Mucosa of descending colon (tissue), 3 donors: ENCODE results near the gene AGPAT3. TPM values are rescaled to one million over a fixed set of nuclear protein-coding genes. Genes with fewer than 3 reads are reported as not detected.

ENCODE experiments used
- ATAC-seq: fragments of 200-7000 bp; cut with Tn5 transposase; one replicate; pipeline ENCODE4 v1.9.1; 2020; ENCODE audit warnings: mild to moderate bottlenecking, moderate library complexity
- DNase-seq, 3 donors: peaks; one replicate each; pipeline ENCODE4 v3.0.0-alpha.2; 2020
- H3K36me3 ChIP-seq: fragments of 200-600 bp; one replicate; pipeline ENCODE4 v1.8.0; 2021; ENCODE audit warnings: low read depth, mild to moderate bottlenecking
- H3K4me1 ChIP-seq: fragments of 200-600 bp; one replicate; pipeline ENCODE4 v1.8.0; 2021; ENCODE audit warnings: low read depth, mild to moderate bottlenecking
- H3K4me3 ChIP-seq: fragments of 200-600 bp; one replicate; pipeline ENCODE4 v1.8.0; 2021; ENCODE audit warnings: mild to moderate bottlenecking
- H3K9me3 ChIP-seq: fragments of 200-600 bp; one replicate; pipeline ENCODE4 v1.8.0; 2021; ENCODE audit warnings: mild to moderate bottlenecking
- intact Hi-C, 2 donors: fragments of 100-400 bp; cut with DNase I in 1 of 2; cut with micrococcal nuclease in 1 of 2; formaldehyde crosslinking; loops; one replicate each; pipeline versions ENCODE4 v1.11.0 to v1.11.1; 2022; cut with DNase I, micrococcal nuclease
- total RNA-seq, 3 donors: library from RNA; stranded (reverse); fragmentation: NEBNext Ultra II Directional in 2 of 3; extraction: Animal tissue kit (Norgen Biotek cat#: 25700) in 2 of 3; gene quantifications; one replicate each; pipeline versions ENCODE4 v1.2.1 to v1.2.4, GENCODE V29; 2021 to 2023
- TF ChIP-seq, protein P1 (sequence below): fragments of 200-600 bp; IDR thresholded peaks from one replicate; pipeline ENCODE4 v1.8.0; 2022; ENCODE audit warnings: antibody characterized with exemption, mild to moderate bottlenecking
- donor health status: DM: no; HTN: no; CAD: no; lungs with moderate emphysema.
- donor health status: DM: no; HTN: no; CAD: no.
- donor health status: DM: no; HTN: yes; CAD: no.

AGPAT3 gene
- total RNA-seq, 3 donors from 2014 or later, result 77.7 to 120 (median 97.7) TPM

DNA sequence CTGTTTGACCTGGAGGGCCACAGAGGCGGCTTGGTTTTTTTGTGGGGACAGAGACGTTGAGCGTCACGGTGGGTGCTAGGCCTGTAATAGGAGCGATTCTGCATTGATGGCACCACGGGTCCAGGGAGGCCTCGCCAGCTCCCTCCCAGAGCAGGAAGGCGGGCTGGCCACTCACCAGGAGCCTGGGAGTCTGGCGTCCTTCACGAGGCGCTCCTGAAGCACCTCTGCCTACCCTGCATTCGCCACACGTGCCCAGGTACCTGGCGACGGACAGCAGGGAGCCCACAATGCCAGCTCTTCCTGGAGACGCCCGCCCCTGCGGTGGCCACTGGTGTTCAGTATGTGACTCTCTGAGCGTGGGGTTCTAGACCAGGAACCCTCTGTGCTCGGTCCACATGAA is 77.2 kb downstream of the AGPAT3 start:
- H3K4me1 ChIP-seq, result no peaks in the 10 kb centered on the region
- H3K9me3 ChIP-seq, result no peaks in the 10 kb centered on the region
- no peak for ATAC-seq
- DNase-seq, result peak in 2 of 3 donors; percentile 19 to 27
- no peaks in the 10 kb centered on the region for H3K36me3 ChIP-seq
- intact Hi-C loops, result no loop called here
- no peak overlapping the region for H3K4me3 ChIP-seq
- TF ChIP-seq, protein P1, sequence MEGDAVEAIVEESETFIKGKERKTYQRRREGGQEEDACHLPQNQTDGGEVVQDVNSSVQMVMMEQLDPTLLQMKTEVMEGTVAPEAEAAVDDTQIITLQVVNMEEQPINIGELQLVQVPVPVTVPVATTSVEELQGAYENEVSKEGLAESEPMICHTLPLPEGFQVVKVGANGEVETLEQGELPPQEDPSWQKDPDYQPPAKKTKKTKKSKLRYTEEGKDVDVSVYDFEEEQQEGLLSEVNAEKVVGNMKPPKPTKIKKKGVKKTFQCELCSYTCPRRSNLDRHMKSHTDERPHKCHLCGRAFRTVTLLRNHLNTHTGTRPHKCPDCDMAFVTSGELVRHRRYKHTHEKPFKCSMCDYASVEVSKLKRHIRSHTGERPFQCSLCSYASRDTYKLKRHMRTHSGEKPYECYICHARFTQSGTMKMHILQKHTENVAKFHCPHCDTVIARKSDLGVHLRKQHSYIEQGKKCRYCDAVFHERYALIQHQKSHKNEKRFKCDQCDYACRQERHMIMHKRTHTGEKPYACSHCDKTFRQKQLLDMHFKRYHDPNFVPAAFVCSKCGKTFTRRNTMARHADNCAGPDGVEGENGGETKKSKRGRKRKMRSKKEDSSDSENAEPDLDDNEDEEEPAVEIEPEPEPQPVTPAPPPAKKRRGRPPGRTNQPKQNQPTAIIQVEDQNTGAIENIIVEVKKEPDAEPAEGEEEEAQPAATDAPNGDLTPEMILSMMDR, result no peak

DNA sequence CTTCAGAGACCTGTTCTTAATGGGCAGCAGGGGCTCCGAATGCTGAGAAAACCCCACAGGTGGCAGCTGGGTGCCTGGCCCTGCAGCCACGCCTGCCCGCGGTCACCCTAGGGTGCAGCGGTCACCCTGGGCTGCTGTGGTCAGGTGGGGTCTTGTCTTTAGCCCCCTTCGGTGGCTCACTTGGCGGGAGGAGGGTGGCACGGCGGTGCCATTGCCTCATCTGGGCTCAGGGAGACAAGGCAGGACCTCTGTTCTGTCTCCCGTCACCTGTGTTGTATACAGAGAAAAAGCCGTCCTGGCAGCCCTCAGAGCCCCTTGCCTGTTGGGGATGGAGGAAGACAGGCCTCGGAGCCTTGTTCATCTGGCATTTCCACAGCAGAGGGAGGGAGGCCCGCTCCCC is 77.6 kb downstream of the AGPAT3 start:
- DNase-seq (peak in 1 of 3 donors; percentile 22), ATAC-seq (no peak)
- H3K4me1 ChIP-seq, result no peaks in the 10 kb centered on the region
- TF ChIP-seq, protein P1, result no peak
- intact Hi-C loops, result no loop called here
- no peak overlapping the region for H3K4me3 ChIP-seq
- no peaks in the 10 kb centered on the region for H3K36me3 ChIP-seq
- no peaks in the 10 kb centered on the region for H3K9me3 ChIP-seq

DNA sequence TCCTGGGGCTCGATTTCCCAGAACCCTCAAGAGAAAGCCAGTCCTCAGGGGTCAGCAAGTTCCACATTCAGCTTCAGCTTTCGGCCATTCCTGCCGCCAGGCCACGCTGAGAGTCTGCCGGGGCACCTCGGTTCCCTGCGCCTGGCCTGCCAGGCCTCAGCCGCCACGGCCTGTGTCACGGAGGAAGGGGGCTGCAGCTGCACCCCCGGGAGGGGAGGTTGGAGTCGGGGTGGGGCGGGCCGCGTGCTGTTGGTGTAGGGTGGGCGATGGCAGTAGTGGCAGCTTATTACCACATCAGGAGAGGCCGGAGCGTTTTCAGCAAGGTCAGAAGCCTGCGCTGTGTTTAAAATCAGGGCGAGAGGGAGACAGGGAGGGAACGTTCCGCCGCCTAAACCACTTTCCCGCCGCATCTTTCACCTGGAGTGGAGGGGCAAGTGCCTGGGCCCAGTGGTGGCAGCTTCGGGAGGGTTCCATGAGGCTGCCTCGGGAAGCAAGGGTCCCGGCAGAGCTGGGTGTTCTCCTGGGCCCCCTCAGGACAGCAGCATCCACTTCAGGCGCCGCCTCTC is 78.6 kb downstream of the AGPAT3 start:
- Histone ChIP-seq H3K9me3 (peaks cover 2% of the 10 kb centered on the region), H3K4me1 (no peaks in the 10 kb centered on the region), H3K4me3 (no peak overlapping the region), H3K36me3 (no peaks in the 10 kb centered on the region)
- intact Hi-C loops, result no loop called here
- TF ChIP-seq, protein P1, result no peak
- DNase-seq (peak in 2 of 3 donors; percentile 18 to 44), ATAC-seq (no peak)

DNA sequence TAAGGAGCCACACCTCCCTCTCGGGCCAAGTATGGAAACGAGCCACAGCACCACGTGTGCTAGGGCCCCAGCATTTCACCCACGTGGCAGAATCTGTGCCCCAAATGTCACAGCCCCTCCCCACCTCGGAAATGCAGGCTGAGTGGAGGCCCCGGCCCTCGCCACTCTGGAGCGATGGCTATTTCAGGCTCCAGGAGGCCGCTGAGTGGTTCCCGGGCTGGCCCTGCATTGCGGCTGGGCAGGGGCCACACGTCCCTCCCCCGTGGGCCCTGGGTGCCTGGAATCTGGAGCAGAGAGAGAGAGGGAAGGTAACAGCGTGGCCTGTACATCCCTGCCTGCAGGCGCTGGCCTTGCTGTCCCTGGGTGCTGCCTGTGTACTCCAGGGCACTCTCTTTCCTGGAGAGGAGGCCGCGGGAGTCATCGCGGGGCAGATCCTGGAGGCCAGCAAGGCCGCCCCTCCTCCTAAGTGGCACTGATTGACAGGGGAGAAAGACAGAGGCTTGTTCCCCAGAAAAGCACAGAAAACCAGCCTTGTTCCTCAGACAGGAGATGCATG is 79.1 kb downstream of the AGPAT3 start:
- Histone ChIP-seq H3K9me3 (peaks cover 8% of the 10 kb centered on the region), H3K36me3 (no peaks in the 10 kb centered on the region), H3K4me3 (no peak overlapping the region), H3K4me1 (no peaks in the 10 kb centered on the region)
- ATAC-seq (no peak), DNase-seq (peak in 1 of 3 donors; percentile 27)
- intact Hi-C loops, result no loop called here
- TF ChIP-seq, protein P1, result no peak

DNA sequence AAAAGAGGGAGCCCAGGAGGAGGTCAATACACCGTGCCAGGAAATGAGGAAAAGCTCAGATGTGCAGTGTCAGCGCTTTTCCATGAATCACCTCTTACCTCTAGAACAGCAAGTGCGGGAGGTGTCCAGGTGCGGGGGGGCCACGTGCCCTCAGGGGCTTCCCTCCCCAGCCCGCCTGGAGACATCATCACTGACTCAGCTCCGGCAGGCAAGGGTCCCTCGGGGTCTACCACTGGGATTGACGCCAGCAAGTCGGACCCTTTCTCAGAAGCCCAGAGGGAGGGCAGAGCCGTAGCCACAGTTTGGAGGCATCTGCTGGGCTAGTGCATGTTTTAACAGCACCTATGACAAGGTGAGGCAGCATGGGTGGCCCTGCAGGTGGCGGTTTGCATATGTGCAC is 79.7 kb downstream of the AGPAT3 start:
- TF ChIP-seq, protein P1, result no peak
- intact Hi-C loops, result no loop called here
- Histone ChIP-seq H3K9me3 (peaks cover 9% of the 10 kb centered on the region), H3K4me3 (no peak overlapping the region), H3K4me1 (no peaks in the 10 kb centered on the region), H3K36me3 (no peaks in the 10 kb centered on the region)
- peak in 1 of 3 donors; percentile 18 for DNase-seq
- ATAC-seq, result no peak
